ENCODE data around the gene ZBTB43.

Gene ZBTB43

GRCh38 chr9:126832440-126832839, 27.6 kb downstream of the ZBTB43 start:
- DNase-seq, result no peak

- DNase-seq, result no peak
Measured at GRCh38 chr9:126833020-126833419, 28.2 kb downstream of the ZBTB43 start.

- DNase-seq, result no peak
Measured at GRCh38 chr9:126833710-126834345, 29.0 kb downstream of the ZBTB43 start.

GRCh38 chr9:126834672-126835071, 29.8 kb downstream of the ZBTB43 start:
- DNase-seq, result no peak

GRCh38 chr9:126836216-126836615, 31.4 kb downstream of the ZBTB43 start:
- DNase-seq, result no peak

- DNase-seq, result no peak
Measured at GRCh38 chr9:126838055-126838811, 33.4 kb downstream of the ZBTB43 start.

GRCh38 chr9:126838895-126839294, 34.1 kb downstream of the ZBTB43 start:
- no peak for DNase-seq

GRCh38 chr9:126839301-126839700, 34.5 kb downstream of the ZBTB43 start:
- DNase-seq, result no peak

- no peak for DNase-seq
Measured at GRCh38 chr9:126842220-126842842, 37.5 kb downstream of the ZBTB43 start.

GRCh38 chr9:126842977-126843799, 38.3 kb downstream of the ZBTB43 start:
- DNase-seq, result no peak

- peak; percentile 83 for DNase-seq
Measured at GRCh38 chr9:126844085-126844484, 39.2 kb downstream of the ZBTB43 start.

GRCh38 chr9:126847051-126847450, 42.2 kb downstream of the ZBTB43 start:
- DNase-seq, result no peak

GRCh38 chr9:126849591-126850225, 44.9 kb downstream of the ZBTB43 start:
- no peak for DNase-seq

- no peak for DNase-seq
Measured at GRCh38 chr9:126851286-126851880, 46.5 kb downstream of the ZBTB43 start.

- peak; percentile 12 for DNase-seq
Measured at GRCh38 chr9:126852086-126852688, 47.3 kb downstream of the ZBTB43 start.

GRCh38 chr9:126853667-126854066, 48.8 kb downstream of the ZBTB43 start:
- DNase-seq, result peak; percentile 82

- DNase-seq, result no peak
Measured at GRCh38 chr9:126854734-126855133, 49.9 kb downstream of the ZBTB43 start.

GRCh38 chr9:126856326-126856877, 51.6 kb downstream of the ZBTB43 start:
- no peak for DNase-seq

- no peak for DNase-seq
Measured at GRCh38 chr9:126857261-126857960, 52.6 kb downstream of the ZBTB43 start.

- DNase-seq, result no peak
Measured at GRCh38 chr9:126859111-126859510, 54.3 kb downstream of the ZBTB43 start.

All from NCI-H226 (cell line).